ENCODE data around the gene CDT1.

- TF ChIP-seq GATA2 (IDR thresholded peaks at IDR 0.05; ENCODE audit: low read depth, low read length) (no peak), GATA3 (IDR thresholded peaks at IDR 0.05; ENCODE audit: low read depth, low read length) (no peak)
Observed at GRCh38 chr16:88842806-88843205, 39.2 kb downstream of the CDT1 start.

Measured in SH-SY5Y (cell line).